ENCODE data around the gene NVL.

Gene NVL

DNA sequence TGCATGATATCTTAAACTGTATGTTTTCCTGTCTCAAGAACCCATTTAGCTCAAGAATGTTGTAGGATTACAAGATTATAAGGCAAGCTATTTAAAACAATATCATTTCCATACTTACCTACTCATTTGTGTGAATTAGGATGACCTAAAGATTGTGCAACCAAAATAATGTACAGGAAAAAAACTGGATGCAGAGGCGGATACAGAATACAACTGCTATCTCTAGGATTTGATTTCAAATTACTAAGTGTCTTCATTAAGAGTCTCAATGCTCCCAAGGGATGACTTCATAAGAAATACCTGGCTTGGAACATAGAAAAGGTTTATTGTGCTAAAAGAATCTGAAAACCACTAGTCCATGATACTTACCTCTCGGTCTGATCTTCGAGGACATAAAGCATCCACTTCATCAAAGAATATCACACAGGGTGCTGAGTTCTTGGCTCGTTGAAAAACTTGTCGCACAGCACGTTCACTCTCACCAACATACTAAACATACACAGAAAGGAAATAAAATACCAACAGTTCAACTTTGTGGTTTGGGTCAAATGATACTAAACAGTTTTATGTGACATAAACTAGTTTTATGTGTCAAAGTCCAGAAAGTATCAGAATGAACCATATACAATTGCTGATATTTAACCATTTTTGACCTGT is 54.9 kb downstream of the NVL start (continued):
- TF ChIP-seq KLF8 (tag by site-specific recombination; IDR thresholded peaks at IDR 0.05): peak; percentile 89
- TF ChIP-seq ZNF121 (tag by site-specific recombination; IDR thresholded peaks at IDR 0.05): peak; percentile 59; the same call in 1 of the 2 replicates
- peak; percentile 57; the same call in 1 of the 2 replicates for TF ChIP-seq SP7 (tag by site-specific recombination; IDR thresholded peaks at IDR 0.05)
- peak; percentile 93 for TF ChIP-seq SCRT1 (tag by site-specific recombination; IDR thresholded peaks at IDR 0.05; ENCODE audit: borderline replicate concordance)
- TF ChIP-seq ZSCAN16 (tag by site-specific recombination; IDR thresholded peaks at IDR 0.05): peak; percentile 64; the same call in 1 of the 2 replicates
- TF ChIP-seq ZBTB17 (tag by site-specific recombination; IDR thresholded peaks at IDR 0.05): peak; percentile 76
- TF ChIP-seq, protein P1, sequence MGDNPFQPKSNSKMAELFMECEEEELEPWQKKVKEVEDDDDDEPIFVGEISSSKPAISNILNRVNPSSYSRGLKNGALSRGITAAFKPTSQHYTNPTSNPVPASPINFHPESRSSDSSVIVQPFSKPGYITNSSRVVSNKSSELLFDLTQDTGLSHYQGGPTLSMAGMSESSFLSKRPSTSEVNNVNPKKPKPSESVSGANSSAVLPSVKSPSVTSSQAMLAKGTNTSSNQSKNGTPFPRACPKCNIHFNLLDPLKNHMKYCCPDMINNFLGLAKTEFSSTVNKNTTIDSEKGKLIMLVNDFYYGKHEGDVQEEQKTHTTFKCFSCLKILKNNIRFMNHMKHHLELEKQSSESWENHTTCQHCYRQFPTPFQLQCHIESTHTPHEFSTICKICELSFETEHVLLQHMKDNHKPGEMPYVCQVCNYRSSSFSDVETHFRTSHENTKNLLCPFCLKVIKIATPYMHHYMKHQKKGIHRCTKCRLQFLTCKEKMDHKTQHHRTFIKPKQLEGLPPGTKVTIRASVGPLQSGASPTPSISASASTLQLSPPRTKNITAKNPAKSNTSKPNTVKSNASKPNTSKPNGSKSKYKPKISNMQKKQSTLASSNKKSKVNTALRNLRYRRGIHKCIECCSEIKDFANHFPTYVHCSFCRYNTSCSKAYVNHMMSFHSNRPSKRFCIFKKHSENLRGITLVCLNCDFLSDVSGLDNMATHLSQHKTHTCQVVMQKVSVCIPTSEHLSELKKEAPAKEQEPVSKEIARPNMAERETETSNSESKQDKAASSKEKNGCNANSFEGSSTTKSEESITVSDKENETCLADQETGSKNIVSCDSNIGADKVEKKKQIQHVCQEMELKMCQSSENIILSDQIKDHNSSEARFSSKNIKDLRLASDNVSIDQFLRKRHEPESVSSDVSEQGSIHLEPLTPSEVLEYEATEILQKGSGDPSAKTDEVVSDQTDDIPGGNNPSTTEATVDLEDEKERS (tag by site-specific recombination; IDR thresholded peaks at IDR 0.05): no peak
- TF ChIP-seq ZNF132 (tag by site-specific recombination; IDR thresholded peaks at IDR 0.05; ENCODE audit: borderline replicate concordance): no peak
- no peak for TF ChIP-seq ZNF239 (tag by site-specific recombination; IDR thresholded peaks at IDR 0.05)
- TF ChIP-seq ZNF529 (tag by site-specific recombination; IDR thresholded peaks at IDR 0.05; ENCODE audit: insufficient replicate concordance): no peak
- peak; percentile 50; the same call in 1 of the 2 replicates for TF ChIP-seq ZNF366 (tag by site-specific recombination; conservative IDR thresholded peaks at IDR 0.05)
- no peak for TF ChIP-seq ZBTB7A (tag by site-specific recombination; IDR thresholded peaks at IDR 0.05; ENCODE audit: low read depth)
- no peak for TF ChIP-seq ZNF280C (tag by site-specific recombination; IDR thresholded peaks at IDR 0.05)
- TF ChIP-seq ZFP37 (tag by site-specific recombination; IDR thresholded peaks at IDR 0.05): no peak
- TF ChIP-seq ZNF211 (tag by site-specific recombination; IDR thresholded peaks at IDR 0.05; ENCODE audit: low read depth): no peak
- TF ChIP-seq, protein P2, sequence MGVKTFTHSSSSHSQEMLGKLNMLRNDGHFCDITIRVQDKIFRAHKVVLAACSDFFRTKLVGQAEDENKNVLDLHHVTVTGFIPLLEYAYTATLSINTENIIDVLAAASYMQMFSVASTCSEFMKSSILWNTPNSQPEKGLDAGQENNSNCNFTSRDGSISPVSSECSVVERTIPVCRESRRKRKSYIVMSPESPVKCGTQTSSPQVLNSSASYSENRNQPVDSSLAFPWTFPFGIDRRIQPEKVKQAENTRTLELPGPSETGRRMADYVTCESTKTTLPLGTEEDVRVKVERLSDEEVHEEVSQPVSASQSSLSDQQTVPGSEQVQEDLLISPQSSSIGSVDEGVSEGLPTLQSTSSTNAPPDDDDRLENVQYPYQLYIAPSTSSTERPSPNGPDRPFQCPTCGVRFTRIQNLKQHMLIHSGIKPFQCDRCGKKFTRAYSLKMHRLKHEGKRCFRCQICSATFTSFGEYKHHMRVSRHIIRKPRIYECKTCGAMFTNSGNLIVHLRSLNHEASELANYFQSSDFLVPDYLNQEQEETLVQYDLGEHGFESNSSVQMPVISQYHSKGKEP (tag by site-specific recombination; IDR thresholded peaks at IDR 0.05): peak; percentile 56
- 0 out of 2 replicates have a peak, but pooled peaks have one; percentile 6 for TF ChIP-seq ZBTB6 (tag by site-specific recombination; IDR thresholded peaks at IDR 0.05)
- TF ChIP-seq ZNF623 (tag by site-specific recombination; IDR thresholded peaks at IDR 0.05): no peak
- 0 out of 2 replicates have a peak, but pooled peaks have one; percentile 27 for TF ChIP-seq PRDM10 (tag by site-specific recombination; IDR thresholded peaks at IDR 0.05)
- TF ChIP-seq ZNF580 (tag by site-specific recombination; IDR thresholded peaks at IDR 0.05): peak; percentile 92
- TF ChIP-seq, protein P3, sequence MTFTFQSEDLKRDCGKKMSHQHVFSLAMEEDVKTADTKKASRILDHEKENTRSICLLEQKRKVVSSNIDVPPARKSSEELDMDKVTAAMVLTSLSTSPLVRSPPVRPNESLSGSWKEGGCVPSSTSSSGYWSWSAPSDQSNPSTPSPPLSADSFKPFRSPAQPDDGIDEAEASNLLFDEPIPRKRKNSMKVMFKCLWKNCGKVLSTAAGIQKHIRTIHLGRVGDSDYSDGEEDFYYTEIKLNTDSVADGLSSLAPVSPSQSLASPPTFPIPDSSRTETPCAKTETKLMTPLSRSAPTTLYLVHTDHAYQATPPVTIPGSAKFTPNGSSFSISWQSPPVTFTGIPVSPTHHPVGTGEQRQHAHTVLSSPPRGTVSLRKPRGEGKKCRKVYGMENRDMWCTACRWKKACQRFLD (tag by site-specific recombination; IDR thresholded peaks at IDR 0.05): no peak
- TF ChIP-seq BCL11A (tag by site-specific recombination; IDR thresholded peaks at IDR 0.05; ENCODE audit: low read depth): peak; percentile 83; the same call in 1 of the 2 replicates
- no peak for TF ChIP-seq ZNF791 (tag by site-specific recombination; IDR thresholded peaks at IDR 0.05)
- TF ChIP-seq ZNF2 (tag by site-specific recombination; IDR thresholded peaks at IDR 0.05): peak; percentile 25; the same call in 1 of the 2 replicates
- TF ChIP-seq ZNF571 (tag by site-specific recombination; IDR thresholded peaks at IDR 0.05): no peak
- TF ChIP-seq ZSCAN23 (tag by site-specific recombination; IDR thresholded peaks at IDR 0.05): no peak

Data from HEK293 (cell line).